Measurements from ENCODE around the gene RIOX2.

Gene RIOX2

GRCh38 chr3:97990624-97991292 lies 18.5 kb upstream of the RIOX2 start:
- DNase-seq (ENCODE audit: low spot score) = no peak

DNA sequence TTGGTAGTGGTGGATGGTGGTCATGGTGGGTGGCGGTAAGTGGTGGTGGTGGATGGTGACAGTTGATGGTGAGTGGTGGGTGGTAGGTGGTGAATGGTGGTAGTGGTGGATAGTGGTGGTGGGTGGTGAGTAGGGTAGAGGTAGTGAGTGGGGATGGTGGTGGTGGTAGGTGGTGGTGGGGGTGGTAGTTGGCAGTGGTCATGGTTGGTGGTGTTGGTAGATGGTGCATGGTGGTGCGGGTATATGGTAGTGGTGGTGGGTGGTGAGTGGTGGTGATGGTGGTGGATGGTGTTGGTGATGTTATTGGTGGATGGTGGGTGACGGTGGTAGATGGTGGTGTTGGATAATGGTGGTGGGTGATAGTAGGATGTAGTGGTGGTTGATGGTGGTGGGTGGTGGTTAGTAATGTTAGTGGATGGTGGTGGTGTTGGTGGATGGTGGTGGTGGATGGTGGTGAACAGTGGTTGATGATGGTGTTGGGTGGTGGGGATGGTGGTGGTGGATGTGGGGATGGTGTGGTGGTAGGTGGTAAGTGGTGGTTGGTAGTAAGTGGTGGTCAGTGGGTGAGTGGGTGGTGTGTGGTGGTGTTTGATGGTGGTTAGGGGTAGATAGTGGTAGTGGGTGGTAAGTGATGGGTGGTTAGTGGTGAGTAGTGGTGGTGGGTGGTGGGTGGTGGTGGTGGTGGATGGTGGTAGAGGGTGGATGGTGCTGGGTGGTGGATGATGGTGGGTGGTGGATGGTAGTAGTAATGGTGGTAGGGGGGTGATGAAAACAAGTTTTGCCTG lies 16.7 kb upstream of the RIOX2 start:
- DNase-seq (ENCODE audit: low spot score) = no peak

GRCh38 chr3:97987306-97987705 lies 15.1 kb upstream of the RIOX2 start:
- DNase-seq (ENCODE audit: low spot score) = no peak

DNA sequence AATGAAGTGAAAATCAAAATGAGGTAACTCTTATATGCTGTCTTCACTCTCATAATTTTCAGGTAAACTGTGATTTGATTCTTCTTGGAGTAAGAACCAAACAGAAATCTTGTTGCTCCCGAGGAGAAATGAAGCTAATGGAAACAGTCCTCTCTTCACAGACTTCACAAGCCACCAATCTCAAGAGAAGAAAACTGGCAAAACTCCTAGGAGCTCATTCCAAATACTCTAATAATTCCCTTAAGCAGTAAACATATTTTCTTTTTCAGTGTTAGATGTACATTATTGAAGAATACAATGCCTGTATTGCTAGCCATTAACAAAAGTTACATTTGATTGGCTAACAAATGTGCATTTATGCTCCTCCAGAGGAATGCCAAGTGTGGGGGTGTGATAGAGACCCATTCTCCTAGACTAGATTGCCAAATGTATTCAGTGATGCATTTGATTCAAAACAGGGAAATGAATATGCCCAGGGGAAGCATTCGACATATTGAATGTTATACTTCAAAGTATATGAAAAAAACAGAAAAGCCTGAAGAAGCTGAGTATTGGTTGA lies 11.8 kb upstream of the RIOX2 start:
- no peak for DNase-seq (ENCODE audit: low spot score)

- DNase-seq (ENCODE audit: low spot score) = no peak
Measured at GRCh38 chr3:97981886-97982285, 9.7 kb upstream of the RIOX2 start.

GRCh38 chr3:97979610-97980009 lies 7.4 kb upstream of the RIOX2 start:
- peak; percentile 13 for DNase-seq (ENCODE audit: low spot score)

GRCh38 chr3:97975466-97975865 lies 3.2 kb upstream of the RIOX2 start:
- no peak for DNase-seq (ENCODE audit: low spot score)

- DNase-seq (ENCODE audit: low spot score) = no peak
Measured at GRCh38 chr3:97974996-97975395, 2.8 kb upstream of the RIOX2 start.

GRCh38 chr3:97972976-97973375 lies 745 bp upstream of the RIOX2 start:
- no peak for DNase-seq (ENCODE audit: low spot score)

DNA sequence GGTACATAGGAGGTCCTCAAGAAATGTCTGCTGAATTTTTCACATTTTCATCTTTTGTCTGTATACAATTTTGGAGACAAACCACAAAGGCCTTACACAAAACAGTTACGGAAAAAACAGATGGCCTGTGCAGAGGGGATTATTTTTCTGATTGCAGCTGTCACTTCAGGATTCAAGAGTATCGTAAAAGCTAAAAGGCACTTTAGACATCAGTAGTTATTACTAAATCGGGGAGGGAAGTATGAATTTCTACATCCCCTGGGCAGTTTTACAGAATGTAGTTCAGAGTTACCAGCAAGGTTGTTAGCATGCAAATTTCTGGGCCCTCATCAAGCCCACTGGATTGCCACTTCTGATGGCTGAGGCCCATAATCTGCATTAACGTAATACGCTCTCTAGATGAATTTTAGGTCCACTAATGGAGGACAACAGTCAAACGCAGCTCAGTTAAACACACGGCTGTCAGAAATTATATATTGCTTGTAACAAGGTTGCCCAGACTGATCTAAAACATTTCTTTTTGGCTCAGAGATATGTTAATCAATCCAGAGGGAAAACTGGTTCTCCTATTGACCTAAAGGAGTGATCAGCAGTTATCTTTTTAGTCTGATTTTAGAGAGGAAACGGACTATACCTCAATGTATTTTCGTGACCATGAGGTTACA lies 1.1 kb downstream of the RIOX2 start:
- no peak for DNase-seq (ENCODE audit: low spot score)

DNA sequence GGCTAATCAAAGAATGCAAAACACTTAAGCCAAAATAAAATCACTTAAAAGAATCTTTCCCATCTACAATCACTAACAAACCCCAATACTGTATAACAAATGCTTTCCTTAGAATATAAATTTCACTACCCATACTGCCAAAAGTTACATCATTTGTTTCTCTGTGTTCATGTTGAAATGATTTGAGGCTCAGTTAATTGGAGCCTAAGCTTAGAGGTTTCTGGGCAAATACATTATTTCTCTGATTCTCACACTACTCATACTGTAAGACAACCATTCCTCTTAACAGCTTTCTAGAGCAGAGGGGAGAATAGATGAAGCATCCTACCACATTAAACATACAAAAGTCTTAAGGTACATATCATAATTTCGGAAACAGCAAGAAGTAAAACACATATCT lies 2.1 kb downstream of the RIOX2 start:
- no peak for DNase-seq (ENCODE audit: low spot score)

DNA sequence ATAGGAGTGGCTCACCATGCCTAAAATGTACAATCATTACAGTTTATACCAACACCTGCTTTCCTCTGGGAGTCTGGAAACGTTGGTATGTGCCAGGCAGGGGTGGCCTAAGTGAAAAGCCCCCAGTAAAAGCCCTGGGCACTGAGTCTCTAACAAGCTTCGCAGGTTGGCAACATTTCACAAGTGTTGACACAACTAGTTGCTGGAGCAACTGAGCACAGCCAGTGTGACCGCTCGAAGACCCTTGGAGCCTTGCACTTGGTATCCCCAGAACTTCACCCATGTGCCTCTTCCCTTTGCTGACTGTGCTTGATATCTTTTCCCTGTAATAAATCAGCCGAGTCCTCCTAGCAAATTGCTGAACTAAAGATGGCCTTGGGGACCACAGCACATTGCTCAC lies 2.7 kb downstream of the RIOX2 start:
- no peak for DNase-seq (ENCODE audit: low spot score)

DNA sequence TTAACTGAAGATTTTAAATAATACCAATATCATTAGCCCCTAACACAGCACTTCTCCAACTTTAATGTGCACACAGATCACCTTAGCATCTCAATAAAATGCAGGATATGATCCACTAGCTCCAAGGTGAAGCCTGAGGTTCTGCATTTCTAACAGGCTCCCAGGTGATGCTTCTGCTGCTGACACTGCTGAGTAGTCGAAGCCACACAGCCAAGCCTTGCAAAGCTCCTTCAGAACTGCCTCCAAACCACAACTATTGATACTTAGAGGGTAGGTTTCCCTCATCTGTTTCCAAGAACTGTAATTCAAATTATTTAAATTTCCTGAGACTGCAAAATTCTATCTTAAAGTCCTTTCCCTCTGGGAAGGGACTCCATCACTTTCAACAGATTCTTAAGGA lies 3.9 kb downstream of the RIOX2 start:
- no peak for DNase-seq (ENCODE audit: low spot score)

- peak; percentile 24 for DNase-seq (ENCODE audit: low spot score)
Measured at GRCh38 chr3:97967966-97968365, 4.3 kb downstream of the RIOX2 start.

GRCh38 chr3:97960993-97961766 lies 11.1 kb downstream of the RIOX2 start:
- no peak for DNase-seq (ENCODE audit: low spot score)

DNA sequence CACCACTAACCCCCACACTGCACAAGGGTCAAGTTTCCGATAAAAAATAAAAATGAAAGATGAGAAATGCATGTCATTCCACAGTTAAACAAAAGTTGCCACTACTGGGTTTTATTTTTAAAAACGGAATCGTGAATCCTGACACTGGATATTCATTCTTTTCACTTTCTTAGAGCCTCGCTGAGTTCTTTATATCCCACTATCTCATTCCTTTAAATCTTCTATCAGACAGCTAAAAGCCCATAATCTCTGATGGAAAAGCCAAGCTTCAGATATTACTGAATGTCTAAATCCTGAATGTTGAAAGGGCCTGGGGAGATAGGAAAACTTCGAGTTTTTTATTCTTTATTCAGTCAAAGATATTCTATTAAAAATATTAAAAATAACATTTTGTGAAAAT lies 11.7 kb downstream of the RIOX2 start:
- no peak for DNase-seq (ENCODE audit: low spot score)

GRCh38 chr3:97959872-97960271 lies 12.4 kb downstream of the RIOX2 start:
- DNase-seq (ENCODE audit: low spot score) = no peak

- DNase-seq (ENCODE audit: low spot score) = no peak
Measured at GRCh38 chr3:97958796-97959195, 13.4 kb downstream of the RIOX2 start.

GRCh38 chr3:97958396-97958795 lies 13.8 kb downstream of the RIOX2 start:
- DNase-seq (ENCODE audit: low spot score) = no peak

DNA sequence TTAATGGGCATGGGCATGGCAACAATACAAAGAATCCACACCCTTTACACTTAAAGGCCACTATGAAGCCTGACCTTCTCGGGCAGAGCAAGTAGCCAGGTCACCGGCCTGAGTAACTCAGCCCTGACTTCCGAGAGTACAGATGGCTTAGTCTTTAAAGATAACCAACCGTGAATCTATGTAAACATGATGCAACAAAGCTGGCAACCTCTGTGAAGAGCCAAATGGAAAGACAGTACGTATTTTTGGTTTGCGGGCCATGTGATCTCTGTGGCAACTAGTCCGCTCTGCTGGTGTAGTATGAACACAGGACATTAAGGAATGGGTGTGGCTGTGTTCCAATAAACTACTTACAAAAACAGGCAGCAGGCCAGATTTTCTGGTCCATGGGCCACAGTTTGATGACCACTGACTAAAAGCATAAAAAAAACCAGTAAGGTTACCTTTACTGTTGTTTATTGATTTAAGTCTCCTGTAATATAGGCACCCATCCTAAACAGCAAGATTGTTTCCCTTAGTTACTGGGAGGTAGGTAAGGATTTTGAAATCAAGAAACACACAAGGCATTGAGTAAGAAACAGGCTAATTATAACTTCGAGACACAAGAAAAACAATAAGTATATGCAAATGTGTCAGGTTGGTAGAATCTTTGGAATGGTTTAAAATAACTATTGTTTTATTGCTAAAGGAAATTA lies 14.5 kb downstream of the RIOX2 start:
- DNase-seq (ENCODE audit: low spot score) = no peak

DNA sequence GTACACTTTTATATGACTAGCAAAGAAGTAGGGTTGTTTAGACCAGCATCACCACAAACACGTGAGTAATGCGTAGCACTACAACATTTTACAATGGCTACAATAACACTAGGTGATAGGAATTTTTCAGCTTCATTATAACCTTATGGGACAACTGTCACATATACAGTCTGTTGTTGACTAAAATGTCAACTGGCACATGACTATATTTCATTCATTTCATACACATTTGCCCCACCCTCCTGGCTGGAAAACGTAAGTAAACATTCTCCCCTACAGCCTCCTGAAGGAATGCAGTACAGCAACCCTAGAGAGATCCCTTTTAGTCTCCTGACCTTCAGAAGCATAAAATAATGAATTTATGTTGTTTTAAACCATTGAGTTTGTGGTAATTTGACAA lies 16.2 kb downstream of the RIOX2 start:
- no peak for DNase-seq (ENCODE audit: low spot score)
